ENCODE measurements around the gene NAV2. TPM values are rescaled to one million over a fixed set of nuclear protein-coding genes. Genes with fewer than 3 reads are reported as not detected.
A peak's percentile ranks its signal among the peaks of the same experiment; 100 is the strongest.

The NAV2 gene
- polyA plus RNA-seq, 3 donors, result not detected

GRCh38 chr11:20046416-20046815 lies 333.8 kb downstream of the NAV2 start:
- intact Hi-C loops (cut with micrococcal nuclease), result no loop called here
- no peak for TF ChIP-seq CTCF (IDR thresholded peaks at IDR 0.05)
- H4K20me1 ChIP-seq (ENCODE audit: insufficient read depth, low read length), result no peaks in the 10 kb centered on the region
- H3K36me3 Mint-ChIP-seq, result peaks cover 0 to 2% of the 10 kb centered on the region in 2 donors
- H3K27ac Mint-ChIP-seq, result peak overlapping the region in 4 of 7 donors; percentile 21 to 58 (median 44)
- H3K4me1 ChIP-seq (ENCODE audit: control insufficient read depth in 1 of 2, insufficient read depth in 2 of 2, low read length in 2 of 2), result peaks cover 14 to 19% of the 10 kb centered on the region in 2 donors
- no peaks in the 10 kb centered on the region for H3K9me3 ChIP-seq (replicated peaks in 1 of 2; ENCODE audit: control insufficient read depth in 1 of 2, insufficient read depth in 1 of 2, low read length in 2 of 2)
- no CpG with 5 or more reads among the region's 3 CpGs for WGBS (ENCODE audit: insufficient coverage)
- peaks cover 1 to 2% (median 2%) of the 10 kb centered on the region in 3 donors for H3K27me3 Mint-ChIP-seq (ENCODE audit: low read depth in 3 of 3)
- no peaks in the 10 kb centered on the region for H3K36me3 ChIP-seq (replicated peaks in 1 of 2; ENCODE audit: control insufficient read depth in 1 of 2, insufficient read depth in 2 of 2, low read length in 2 of 2)
- peaks cover 40% of the 10 kb centered on the region for H3K4me1 Mint-ChIP-seq
- H3K4me3 ChIP-seq (replicated peaks in 1 of 3; ENCODE audit: low read depth in 2 of 3, low read length in 3 of 3), result peak overlapping the region in 1 of 3 experiments; percentile 5
- peak; percentile 7 to 36 (median 8) for DNase-seq
- H3K4me2 ChIP-seq (replicated peaks; ENCODE audit: extremely low read depth, low read length, poor library complexity, severe bottlenecking), result peak overlapping the region; percentile 19
- no peaks in the 10 kb centered on the region for H3K79me2 ChIP-seq (ENCODE audit: insufficient read depth, low read length)
- peak overlapping the region in 1 of 2 donors; percentile 32 for H3K27ac ChIP-seq (ENCODE audit: low read depth in 1 of 2, low read length in 2 of 2)
- no peaks in the 10 kb centered on the region for H3K9me3 Mint-ChIP-seq
- no peak overlapping the region for H3K9ac ChIP-seq (ENCODE audit: insufficient read depth, low read length, poor library complexity, severe bottlenecking)
- no peaks in the 10 kb centered on the region for H3K27me3 ChIP-seq (ENCODE audit: control insufficient read depth in 2 of 2, insufficient read depth in 2 of 2, low read length in 2 of 2)
- H3K4me3 Mint-ChIP-seq, result peak overlapping the region in 1 of 2 donors; percentile 31
- H2AFZ ChIP-seq (ENCODE audit: insufficient read depth, low read depth, low read length, poor library complexity, severe bottlenecking), result no peak overlapping the region

- Mint-ChIP-seq H3K27me3 (ENCODE audit: low read depth in 3 of 3) (peaks cover 1 to 2% (median 2%) of the 10 kb centered on the region in 3 donors), H3K4me1 (peaks cover 40% of the 10 kb centered on the region), H3K36me3 (peaks cover 0 to 2% of the 10 kb centered on the region in 2 donors), H3K27ac (peak overlapping the region in 2 of 7 donors; percentile 5 to 34), H3K9me3 (no peaks in the 10 kb centered on the region), H3K4me3 (no peak overlapping the region)
- intact Hi-C loops (cut with micrococcal nuclease), result no loop called here
- no peak for DNase-seq
- H3K27me3 ChIP-seq (ENCODE audit: control insufficient read depth in 2 of 2, insufficient read depth in 2 of 2, low read length in 2 of 2), result no peaks in the 10 kb centered on the region
- H4K20me1 ChIP-seq (ENCODE audit: insufficient read depth, low read length), result no peaks in the 10 kb centered on the region
- H3K36me3 ChIP-seq (replicated peaks in 1 of 2; ENCODE audit: control insufficient read depth in 1 of 2, insufficient read depth in 2 of 2, low read length in 2 of 2), result no peaks in the 10 kb centered on the region
- peaks cover 14 to 19% of the 10 kb centered on the region in 2 donors for H3K4me1 ChIP-seq (ENCODE audit: control insufficient read depth in 1 of 2, insufficient read depth in 2 of 2, low read length in 2 of 2)
- WGBS (ENCODE audit: insufficient coverage), result no CpG with 5 or more reads among the region's 4 CpGs
- H3K4me2 ChIP-seq (replicated peaks; ENCODE audit: extremely low read depth, low read length, poor library complexity, severe bottlenecking), result no peak overlapping the region
- H3K9me3 ChIP-seq (replicated peaks in 1 of 2; ENCODE audit: control insufficient read depth in 1 of 2, insufficient read depth in 1 of 2, low read length in 2 of 2), result no peaks in the 10 kb centered on the region
- peak overlapping the region in 1 of 2 donors; percentile 32 for H3K27ac ChIP-seq (ENCODE audit: low read depth in 1 of 2, low read length in 2 of 2)
- no peaks in the 10 kb centered on the region for H3K79me2 ChIP-seq (ENCODE audit: insufficient read depth, low read length)
- H2AFZ ChIP-seq (ENCODE audit: insufficient read depth, low read depth, low read length, poor library complexity, severe bottlenecking), result no peak overlapping the region
- no peak overlapping the region for H3K9ac ChIP-seq (ENCODE audit: insufficient read depth, low read length, poor library complexity, severe bottlenecking)
- H3K4me3 ChIP-seq (replicated peaks in 1 of 3; ENCODE audit: low read depth in 2 of 3, low read length in 3 of 3), result no peak overlapping the region
- no peak for TF ChIP-seq CTCF (IDR thresholded peaks at IDR 0.05)
Measured at GRCh38 chr11:20047006-20047768, 334.6 kb downstream of the NAV2 start.

Data from CD14-positive monocyte (primary cell).